Esophagus squamous epithelium (tissue), 5 donors: ENCODE measurements around the gene TNS1. TPM values are rescaled to one million over a fixed set of nuclear protein-coding genes. Genes with fewer than 3 reads are reported as not detected.

Source experiments
- DNase-seq: peaks from one replicate; lab custom pipeline; 2025; lab: John Stamatoyannopoulos, UW
- H3K27ac ChIP-seq, 4 donors: fragments of 200-600 bp; sonication (generic); one replicate each; pipeline ENCODE4 v1.5.1; 2016 to 2019; ENCODE audit warnings: mild to moderate bottlenecking in 1 of 4
- H3K27me3 ChIP-seq, 4 donors: fragments of 200-600 bp; sonication (generic); 1 replicate in 3 of 4; 2 replicates in 1 of 4; pipeline versions ENCODE4 v1.5.1 to v1.6.0; 2017 to 2021; ENCODE audit warnings: antibody characterized with exemption in 1 of 4
- H3K36me3 ChIP-seq, 3 donors: fragments of 200-600 bp; sonication (generic); one replicate each; pipeline ENCODE4 v1.5.1; 2016 to 2019
- H3K4me1 ChIP-seq, 3 donors: fragments of 200-600 bp; sonication (generic); one replicate each; pipeline ENCODE4 v1.5.1; 2017 to 2019
- H3K4me3 ChIP-seq, 4 donors: fragments of 200-600 bp; sonication (generic); 1 replicate in 3 of 4; 2 replicates in 1 of 4; pipeline ENCODE4 v1.5.1; 2016 to 2019; ENCODE audit warnings: mild to moderate bottlenecking in 2 of 4, moderate library complexity in 1 of 4
- H3K9me3 ChIP-seq, 3 donors: fragments of 200-600 bp; sonication (generic); one replicate each; pipeline ENCODE4 v1.5.1; 2016 to 2019
- POLR2A ChIP-seq, 4 donors: fragments of 450-650 bp; IDR thresholded peaks; one replicate each; pipeline ENCODE4 v1.6.1; 2017; ENCODE audit warnings: antibody characterized with exemption in 4 of 4, mild to moderate bottlenecking in 4 of 4, moderate library complexity in 3 of 4
- WGBS, 2 donors: methylation state at CpG; one replicate each; pipeline ENCODE4 v1.1.5; 2018; 5-methylcytosine and 5-hydroxymethylcytosine counted together
- intact Hi-C: fragments of 100-400 bp; cut with DNase I; formaldehyde crosslinking; loops from one replicate; pipeline ENCODE4 v1.15.0; 2022
- total RNA-seq, 4 donors: library from RNA; depleted of rRNA; stranded (reverse); fragments of >200 nt; gene quantifications; one replicate each; pipeline ENCODE4 v1.1.0, GENCODE V29; 2016
- TF ChIP-seq, protein P1 (sequence below), 6 experiments: fragments of 450-650 bp in 4 of 6; fragments of 200-600 bp in 2 of 6; sonication (generic) in 2 of 6; IDR thresholded peaks; one replicate each; pipeline ENCODE4 v1.5.1; 2016 to 2019; ENCODE audit warnings: antibody characterized with exemption in 6 of 6, mild to moderate bottlenecking in 4 of 6, moderate library complexity in 4 of 6
- donor health status: DM: yes; HTN: yes; CAD: no.

TNS1 gene
- total RNA-seq, 4 donors from 2014 or later = 34.7 to 201 (median 59.2) TPM

DNA sequence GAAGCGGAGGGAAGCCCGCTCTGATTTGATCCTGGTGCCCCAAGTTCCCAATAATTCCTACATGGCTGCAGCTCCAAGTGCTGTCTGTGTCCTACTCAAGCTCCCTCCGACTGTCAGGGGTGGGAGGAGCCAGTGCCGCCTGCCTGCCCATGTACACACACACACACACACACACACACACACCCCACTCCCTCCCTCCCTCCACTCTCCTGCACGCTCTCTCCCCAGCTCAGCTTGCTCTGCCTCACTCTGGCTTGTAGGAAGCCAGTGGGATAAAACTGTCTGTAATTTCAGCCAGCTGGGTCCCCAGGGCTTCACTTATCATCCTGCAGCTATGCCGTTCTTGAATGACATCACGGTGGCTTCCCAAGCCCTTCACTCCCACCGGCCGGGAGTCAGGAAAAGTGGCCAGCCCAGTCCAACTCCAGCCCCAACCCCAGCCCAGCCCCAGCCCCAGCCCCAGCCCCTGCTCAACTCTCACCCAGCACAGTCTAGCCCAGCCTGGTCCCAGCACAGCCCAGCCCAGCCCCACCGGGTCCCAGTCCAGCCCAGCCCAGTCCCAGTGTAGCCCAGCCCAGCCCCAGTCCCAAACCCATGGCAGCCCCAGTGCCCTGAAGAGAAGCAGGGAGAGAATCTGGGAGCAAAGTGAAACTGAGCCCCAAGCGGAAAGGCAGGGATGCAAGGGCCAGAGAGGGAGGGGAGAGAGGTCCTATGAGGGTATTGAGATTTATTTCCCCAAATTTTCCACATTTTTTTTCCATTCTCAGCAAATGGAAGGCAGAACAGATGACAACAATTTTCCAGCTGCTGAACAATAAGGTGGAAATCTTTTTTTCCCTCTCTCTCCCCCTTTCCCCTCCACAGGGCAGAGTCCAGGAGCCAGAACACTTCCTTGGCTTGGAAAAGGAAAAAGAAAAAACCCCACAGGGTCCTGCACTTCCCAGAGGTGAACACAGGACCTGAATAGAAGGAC lies 144.0 kb downstream of the TNS1 start:
- Histone ChIP-seq H3K4me1 (peaks cover 4 to 93% (median 23%) of the 10 kb centered on the region in 3 donors), H3K27me3 (no peaks in the 10 kb centered on the region), H3K27ac (peak overlapping the region; percentile 37 to 87 (median 78)), H3K36me3 (peaks cover 9 to 83% (median 12%) of the 10 kb centered on the region in 3 donors), H3K4me3 (peak overlapping the region in 2 of 4 donors; percentile 18 to 40), H3K9me3 (no peaks in the 10 kb centered on the region)
- 48 to 57% methylated on average over 4 to 7 of the region's 11 CpGs for WGBS, 2 donors
- TF ChIP-seq, protein P1, sequence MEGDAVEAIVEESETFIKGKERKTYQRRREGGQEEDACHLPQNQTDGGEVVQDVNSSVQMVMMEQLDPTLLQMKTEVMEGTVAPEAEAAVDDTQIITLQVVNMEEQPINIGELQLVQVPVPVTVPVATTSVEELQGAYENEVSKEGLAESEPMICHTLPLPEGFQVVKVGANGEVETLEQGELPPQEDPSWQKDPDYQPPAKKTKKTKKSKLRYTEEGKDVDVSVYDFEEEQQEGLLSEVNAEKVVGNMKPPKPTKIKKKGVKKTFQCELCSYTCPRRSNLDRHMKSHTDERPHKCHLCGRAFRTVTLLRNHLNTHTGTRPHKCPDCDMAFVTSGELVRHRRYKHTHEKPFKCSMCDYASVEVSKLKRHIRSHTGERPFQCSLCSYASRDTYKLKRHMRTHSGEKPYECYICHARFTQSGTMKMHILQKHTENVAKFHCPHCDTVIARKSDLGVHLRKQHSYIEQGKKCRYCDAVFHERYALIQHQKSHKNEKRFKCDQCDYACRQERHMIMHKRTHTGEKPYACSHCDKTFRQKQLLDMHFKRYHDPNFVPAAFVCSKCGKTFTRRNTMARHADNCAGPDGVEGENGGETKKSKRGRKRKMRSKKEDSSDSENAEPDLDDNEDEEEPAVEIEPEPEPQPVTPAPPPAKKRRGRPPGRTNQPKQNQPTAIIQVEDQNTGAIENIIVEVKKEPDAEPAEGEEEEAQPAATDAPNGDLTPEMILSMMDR (IDR thresholded peaks at IDR 0.05) = no peak
- TF ChIP-seq POLR2A (IDR thresholded peaks at IDR 0.05) = no peak
- no peak for DNase-seq
- intact Hi-C loops = no loop called here

DNA sequence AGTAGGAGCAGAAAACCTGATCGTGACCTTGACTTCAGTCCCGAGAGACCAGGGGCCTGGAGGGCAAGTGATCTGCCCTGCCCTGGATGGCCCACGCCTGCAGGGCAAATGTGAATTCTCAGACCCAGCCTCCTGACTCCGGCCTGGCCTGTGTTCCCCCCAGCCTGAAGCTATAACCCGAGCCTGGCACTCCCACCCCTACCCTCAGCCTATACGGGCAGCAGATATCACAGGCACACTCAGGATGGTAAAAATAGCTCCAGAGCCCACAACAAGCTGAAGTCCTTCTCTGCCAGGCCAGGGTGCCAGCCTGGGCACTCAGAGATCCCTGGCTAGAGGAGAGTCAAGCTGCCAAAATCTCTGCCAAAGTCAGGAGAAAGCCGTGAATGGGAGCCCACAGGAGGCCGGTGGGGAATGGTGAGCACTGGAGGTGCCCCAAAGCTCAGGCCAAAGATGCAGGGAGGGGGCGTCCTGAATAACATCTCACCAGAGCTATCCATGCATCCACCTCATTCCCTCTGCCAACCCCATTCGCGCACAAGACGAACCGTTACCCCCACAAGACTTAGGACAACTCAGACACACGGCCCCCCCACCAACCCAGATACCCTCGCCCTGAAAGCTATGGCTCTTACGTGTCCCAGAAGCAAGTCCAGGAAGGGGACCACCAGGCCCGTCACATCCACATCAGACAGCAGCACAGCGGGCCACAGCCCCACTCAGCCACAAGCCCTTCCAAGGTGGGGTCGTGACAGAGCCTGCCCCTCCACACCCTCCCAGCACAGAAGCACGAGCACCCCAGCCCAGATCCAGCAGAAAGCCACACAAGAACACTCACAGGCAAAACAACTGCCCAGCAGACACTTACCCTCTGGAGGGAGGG lies 144.9 kb downstream of the TNS1 start:
- Histone ChIP-seq H3K36me3 (peaks cover 9 to 79% (median 12%) of the 10 kb centered on the region in 3 donors), H3K27me3 (no peaks in the 10 kb centered on the region), H3K4me1 (peaks cover 14 to 93% (median 32%) of the 10 kb centered on the region in 3 donors), H3K27ac (peak overlapping the region; percentile 37 to 87 (median 78)), H3K4me3 (peak overlapping the region in 3 of 4 donors; percentile 8 to 40 (median 18)), H3K9me3 (no peaks in the 10 kb centered on the region)
- DNase-seq = no peak
- WGBS, 2 donors = 59 to 74% methylated on average over 12 of the region's 20 CpGs
- intact Hi-C loops = no loop called here
- TF ChIP-seq, protein P1 (IDR thresholded peaks at IDR 0.05) = no peak
- TF ChIP-seq POLR2A (IDR thresholded peaks at IDR 0.05) = no peak

DNA sequence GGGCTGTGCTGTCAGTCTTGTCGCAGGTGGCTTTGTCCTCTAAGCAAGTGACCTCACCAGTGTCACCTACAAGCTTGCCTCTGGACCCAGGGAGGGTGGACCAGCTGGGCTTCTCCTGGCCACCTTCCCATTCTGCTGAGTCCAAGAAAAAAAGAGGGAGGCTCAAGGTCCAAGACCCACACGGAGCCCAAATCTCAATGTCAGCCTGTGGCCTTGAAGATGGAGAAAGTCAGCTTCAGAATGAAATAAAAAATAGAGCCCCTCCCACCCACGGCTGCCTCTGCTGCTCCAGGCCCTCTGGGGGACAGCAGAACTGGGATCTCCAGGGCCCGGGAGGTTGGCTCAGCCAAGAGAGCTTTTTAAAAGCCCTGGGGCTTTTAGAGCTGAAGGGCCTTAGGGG lies 145.9 kb downstream of the TNS1 start:
- H3K27me3 ChIP-seq = no peaks in the 10 kb centered on the region
- peak overlapping the region in 3 of 4 donors; percentile 73 to 87 (median 83) for H3K27ac ChIP-seq
- intact Hi-C loops = no loop called here
- no peak for TF ChIP-seq POLR2A (IDR thresholded peaks at IDR 0.05)
- TF ChIP-seq, protein P1 (IDR thresholded peaks at IDR 0.05) = no peak
- no peaks in the 10 kb centered on the region for H3K9me3 ChIP-seq
- no peak overlapping the region for H3K4me3 ChIP-seq
- H3K36me3 ChIP-seq = peaks cover 5 to 69% (median 7%) of the 10 kb centered on the region in 3 donors
- 51 to 67% methylated on average over 1 to 4 of the region's 4 CpGs for WGBS, 2 donors
- H3K4me1 ChIP-seq = peaks cover 23 to 93% (median 39%) of the 10 kb centered on the region in 3 donors
- DNase-seq = no peak

DNA sequence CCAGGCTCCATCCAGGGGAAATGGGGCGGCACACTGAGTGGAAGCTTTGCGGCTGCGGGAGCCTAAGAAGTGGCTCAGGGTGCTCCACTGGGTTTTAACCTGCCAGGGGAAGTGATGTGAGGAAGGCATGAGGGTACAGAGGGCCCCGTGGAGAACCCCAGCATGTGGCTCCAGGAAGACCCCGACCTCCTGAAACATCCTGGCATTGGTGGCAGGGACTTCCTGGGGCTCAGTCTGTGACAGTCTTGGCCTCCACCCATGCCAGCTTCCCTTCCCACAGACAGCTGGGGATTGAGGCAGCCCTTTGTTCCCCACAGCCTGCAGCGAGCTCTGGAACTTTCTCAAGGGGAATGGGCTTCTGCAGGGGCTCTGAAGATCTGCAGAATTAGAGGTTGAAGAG lies 146.6 kb downstream of the TNS1 start:
- DNase-seq = no peak
- Histone ChIP-seq H3K27me3 (no peaks in the 10 kb centered on the region), H3K4me3 (no peak overlapping the region), H3K9me3 (no peaks in the 10 kb centered on the region), H3K36me3 (peaks cover 5 to 62% (median 5%) of the 10 kb centered on the region in 3 donors), H3K27ac (peak overlapping the region in 2 of 4 donors; percentile 50 to 83), H3K4me1 (peaks cover 30 to 97% (median 46%) of the 10 kb centered on the region in 3 donors)
- 92 to 100% methylated on average over 1 to 5 of the region's 6 CpGs for WGBS, 2 donors
- intact Hi-C loops = no loop called here
- TF ChIP-seq, protein P1 (IDR thresholded peaks at IDR 0.05) = no peak
- TF ChIP-seq POLR2A (IDR thresholded peaks at IDR 0.05) = no peak
